Measurements from ENCODE around the gene NDC80. TPM values are rescaled to one million over a fixed set of nuclear protein-coding genes. Genes with fewer than 3 reads are reported as not detected.
A peak's percentile ranks its signal among the peaks of the same experiment; 100 is the strongest.

Gene NDC80
- total RNA-seq, 2 experiments from 2014 or later, result 81.3 to 82.2 TPM

DNA sequence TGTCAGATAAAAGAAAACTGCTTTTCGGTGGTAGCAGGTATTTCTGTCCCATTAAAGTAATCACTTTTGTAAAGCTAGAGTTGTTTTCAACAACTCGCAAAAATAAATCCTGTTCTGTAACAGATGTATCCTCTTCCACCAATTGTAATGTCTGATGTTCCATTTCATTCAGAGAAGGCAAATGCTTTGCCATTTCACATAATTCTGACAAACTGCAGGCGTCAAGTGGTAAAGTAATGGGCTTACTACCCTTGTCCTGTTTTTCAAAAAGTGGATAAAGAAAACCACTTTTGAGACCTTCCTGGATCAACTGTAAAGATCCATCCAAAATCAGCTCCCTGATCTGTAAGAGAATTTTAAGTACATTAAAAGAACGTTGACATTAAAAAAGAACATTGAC lies 16.7 kb upstream of the NDC80 start:
- no peaks in the 10 kb centered on the region for H3K9me3 Mint-ChIP-seq
- no peak overlapping the region for H3K4me3 Mint-ChIP-seq

GRCh38 chr18:2555895-2556294 lies 15.5 kb upstream of the NDC80 start:
- H3K4me3 Mint-ChIP-seq, result no peak overlapping the region
- no peaks in the 10 kb centered on the region for H3K9me3 Mint-ChIP-seq
- H3K27me3 Mint-ChIP-seq, result no peaks in the 10 kb centered on the region
- TF ChIP-seq, protein P1, sequence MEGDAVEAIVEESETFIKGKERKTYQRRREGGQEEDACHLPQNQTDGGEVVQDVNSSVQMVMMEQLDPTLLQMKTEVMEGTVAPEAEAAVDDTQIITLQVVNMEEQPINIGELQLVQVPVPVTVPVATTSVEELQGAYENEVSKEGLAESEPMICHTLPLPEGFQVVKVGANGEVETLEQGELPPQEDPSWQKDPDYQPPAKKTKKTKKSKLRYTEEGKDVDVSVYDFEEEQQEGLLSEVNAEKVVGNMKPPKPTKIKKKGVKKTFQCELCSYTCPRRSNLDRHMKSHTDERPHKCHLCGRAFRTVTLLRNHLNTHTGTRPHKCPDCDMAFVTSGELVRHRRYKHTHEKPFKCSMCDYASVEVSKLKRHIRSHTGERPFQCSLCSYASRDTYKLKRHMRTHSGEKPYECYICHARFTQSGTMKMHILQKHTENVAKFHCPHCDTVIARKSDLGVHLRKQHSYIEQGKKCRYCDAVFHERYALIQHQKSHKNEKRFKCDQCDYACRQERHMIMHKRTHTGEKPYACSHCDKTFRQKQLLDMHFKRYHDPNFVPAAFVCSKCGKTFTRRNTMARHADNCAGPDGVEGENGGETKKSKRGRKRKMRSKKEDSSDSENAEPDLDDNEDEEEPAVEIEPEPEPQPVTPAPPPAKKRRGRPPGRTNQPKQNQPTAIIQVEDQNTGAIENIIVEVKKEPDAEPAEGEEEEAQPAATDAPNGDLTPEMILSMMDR (IDR thresholded peaks at IDR 0.05), result no peak
- ChIA-PET CTCF (interaction anchor here (1.0 to 3.0 kb wide), 2 partner anchors 9 to 573 kb away, joined by 5 to 14 read pairs; no protein-coding TSS in a partner anchor), POLR2A (interaction anchor here (0.6 to 1.3 kb wide), 2 partner anchors 9 to 1367 kb away, joined by 3 to 4 read pairs; no protein-coding TSS in a partner anchor)
- no peak overlapping the region for H3K27ac Mint-ChIP-seq
- intact Hi-C loops (cut with micrococcal nuclease), result no loop called here
- peaks cover 4% of the 10 kb centered on the region for H3K36me3 Mint-ChIP-seq (ENCODE audit: low read depth)
- ATAC-seq, result no peak
- no peak for DNase-seq
- peaks cover 7% of the 10 kb centered on the region for H3K4me1 Mint-ChIP-seq (ENCODE audit: low read depth)

More for the DNA sequence above, 16.7 kb upstream of the NDC80 start:
- TF ChIP-seq, protein P1 (IDR thresholded peaks at IDR 0.05), result no peak
- Mint-ChIP-seq H3K27ac (no peak overlapping the region), H3K27me3 (no peaks in the 10 kb centered on the region), H3K4me1 (ENCODE audit: low read depth) (peaks cover 9% of the 10 kb centered on the region), H3K36me3 (ENCODE audit: low read depth) (peaks cover 11% of the 10 kb centered on the region)
- DNase-seq (no peak), ATAC-seq (no peak)
- CTCF ChIA-PET, result interaction anchor here (1.5 to 2.8 kb wide), 2 partner anchors 8 to 13 kb away, joined by 5 to 11 read pairs; no protein-coding TSS in a partner anchor
- POLR2A ChIA-PET, result interaction anchor here (1.4 to 1.6 kb wide), 2 partner anchors 8 to 16 kb away, joined by 4 to 5 read pairs; no protein-coding TSS in a partner anchor
- intact Hi-C loops (cut with micrococcal nuclease), result no loop called here

- CTCF ChIA-PET, result interaction anchor here (1.8 to 3.0 kb wide), 2 partner anchors 11 to 16 kb away, joined by 5 to 14 read pairs; no protein-coding TSS in a partner anchor
Measured at GRCh38 chr18:2557536-2557935, 13.8 kb upstream of the NDC80 start.

GRCh38 chr18:2559249-2559648 lies 12.1 kb upstream of the NDC80 start:
- intact Hi-C loops (cut with micrococcal nuclease), result no loop called here
- no peaks in the 10 kb centered on the region for H3K9me3 Mint-ChIP-seq
- peaks cover 12% of the 10 kb centered on the region for H3K36me3 Mint-ChIP-seq (ENCODE audit: low read depth)
- peaks cover 7% of the 10 kb centered on the region for H3K4me1 Mint-ChIP-seq (ENCODE audit: low read depth)
- TF ChIP-seq, protein P1 (IDR thresholded peaks at IDR 0.05), result no peak
- DNase-seq (no peak), ATAC-seq (no peak)
- H3K27ac Mint-ChIP-seq, result no peak overlapping the region
- no peaks in the 10 kb centered on the region for H3K27me3 Mint-ChIP-seq
- no peak overlapping the region for H3K4me3 Mint-ChIP-seq
- ChIA-PET POLR2A (interaction anchor here (0.7 kb wide), 1 partner anchor 75 kb away, joined by 3 read pairs; no protein-coding TSS in a partner anchor), CTCF (no interaction called here)

More at GRCh38 chr18:2557536-2557935, 13.8 kb upstream of the NDC80 start:
- POLR2A ChIA-PET, result no interaction called here
- intact Hi-C loops (cut with micrococcal nuclease), result no loop called here
- H3K4me3 Mint-ChIP-seq, result no peak overlapping the region
- DNase-seq (no peak), ATAC-seq (no peak)
- H3K27me3 Mint-ChIP-seq, result no peaks in the 10 kb centered on the region
- H3K9me3 Mint-ChIP-seq, result no peaks in the 10 kb centered on the region
- peaks cover 7% of the 10 kb centered on the region for H3K4me1 Mint-ChIP-seq (ENCODE audit: low read depth)
- TF ChIP-seq, protein P1 (IDR thresholded peaks at IDR 0.05), result no peak
- no peak overlapping the region for H3K27ac Mint-ChIP-seq
- H3K36me3 Mint-ChIP-seq (ENCODE audit: low read depth), result peaks cover 8% of the 10 kb centered on the region

DNA sequence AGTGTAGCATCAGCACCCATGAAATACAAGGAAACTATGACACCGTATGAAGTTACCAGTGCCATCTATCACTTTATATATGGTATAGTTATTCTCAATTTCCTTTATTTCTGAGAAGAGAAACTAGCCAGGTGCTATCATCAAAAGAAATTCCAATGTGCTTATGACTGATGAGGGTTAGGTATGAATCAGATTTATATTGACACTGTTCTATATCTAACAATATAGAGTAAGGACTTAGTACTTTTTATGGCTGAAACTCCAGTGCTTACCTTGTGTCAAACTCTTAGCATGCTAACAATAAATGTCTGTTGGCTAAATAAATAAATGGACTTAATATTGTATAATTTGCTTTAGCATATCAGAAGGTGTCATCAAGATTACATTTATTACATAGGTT lies 7.0 kb upstream of the NDC80 start:
- Mint-ChIP-seq H3K9me3 (no peaks in the 10 kb centered on the region), H3K4me3 (no peak overlapping the region), H3K36me3 (ENCODE audit: low read depth) (peaks cover 30% of the 10 kb centered on the region), H3K27ac (no peak overlapping the region), H3K4me1 (ENCODE audit: low read depth) (peaks cover 29% of the 10 kb centered on the region), H3K27me3 (no peaks in the 10 kb centered on the region)
- intact Hi-C loops (cut with micrococcal nuclease), result no loop called here
- ChIA-PET POLR2A (no interaction called here), CTCF (interaction anchor here (1.4 kb wide), 1 partner anchor 17 kb away, joined by 4 read pairs; no protein-coding TSS in a partner anchor)
- DNase-seq (no peak), ATAC-seq (peak; percentile 20)
- TF ChIP-seq, protein P1 (IDR thresholded peaks at IDR 0.05), result no peak

All from activated CD8-positive, alpha-beta T cell treated with anti-CD3 and anti-CD28 coated beads for 36 hours (primary cell).